MM.1S (cell line): ENCODE measurements around the gene DSE.

Experiments
- DNase-seq: peaks from one replicate; pipeline ENCODE4 v3.0.0-alpha.2; 2015
- H2AFZ ChIP-seq: fragments of 300-600 bp; sonication (generic); 2 replicates; pipeline ENCODE4 v1.6.0; 2016; ENCODE audit warnings: antibody characterized with exemption, low read length
- H3F3A ChIP-seq: fragments of 300-600 bp; sonication (generic); 2 replicates; pipeline ENCODE4 v1.6.1; 2016; ENCODE audit warnings: mild to moderate bottlenecking, antibody characterized with exemption, low read length, moderate library complexity, mixed read lengths; ENCODE audit not compliant: insufficient read depth
- H3K27ac ChIP-seq: fragments of 300-600 bp; sonication (generic); 2 replicates; pipeline ENCODE4 v1.5.1; 2016; ENCODE audit warnings: mild to moderate bottlenecking, low read length
- H3K27me3 ChIP-seq: fragments of 300-600 bp; sonication (generic); replicated peaks from 2 replicates; pipeline ENCODE4 v1.6.0; 2016; ENCODE audit warnings: low read length; ENCODE audit not compliant: insufficient read depth
- H3K36me3 ChIP-seq: fragments of 300-600 bp; sonication (generic); replicated peaks from 2 replicates; pipeline ENCODE4 v1.6.1; 2016; ENCODE audit warnings: mild to moderate bottlenecking, low read length, mixed read lengths; ENCODE audit not compliant: insufficient read depth
- H3K4me1 ChIP-seq: fragments of 300-600 bp; sonication (generic); 2 replicates; pipeline ENCODE4 v1.6.1; 2016; ENCODE audit warnings: low read length, mixed read lengths
- H3K4me2 ChIP-seq: fragments of 300-600 bp; sonication (generic); 2 replicates; pipeline ENCODE4 v1.6.0; 2016; ENCODE audit warnings: low read depth, low read length
- H3K4me3 ChIP-seq: fragments of 300-600 bp; sonication (generic); 2 replicates; pipeline ENCODE4 v1.5.1; 2016; ENCODE audit warnings: low read length, mixed read lengths
- H3K79me2 ChIP-seq: fragments of 300-600 bp; sonication (generic); 2 replicates; pipeline ENCODE4 v1.6.1; 2016; ENCODE audit warnings: mixed run types, low read length, mixed read lengths
- H3K9ac ChIP-seq: fragments of 300-600 bp; sonication (generic); 2 replicates; pipeline ENCODE4 v1.6.1; 2016; ENCODE audit warnings: low read length, mixed read lengths
- H3K9me2 ChIP-seq: fragments of 300-600 bp; sonication (generic); replicated peaks from 2 replicates; pipeline ENCODE4 v1.6.1; 2016; ENCODE audit warnings: mild to moderate bottlenecking, low read length, mixed read lengths; ENCODE audit not compliant: insufficient read depth
- H3K9me3 ChIP-seq: fragments of 300-600 bp; sonication (generic); replicated peaks from 2 replicates; pipeline ENCODE4 v1.6.1; 2016; ENCODE audit warnings: mild to moderate bottlenecking, low read length, mixed read lengths; ENCODE audit not compliant: insufficient read depth
- H4K20me1 ChIP-seq: fragments of 300-600 bp; sonication (generic); 2 replicates; pipeline ENCODE4 v1.6.1; 2016; ENCODE audit warnings: mild to moderate bottlenecking, low read length, moderate library complexity, mixed read lengths; ENCODE audit not compliant: insufficient read depth
- EZH2 ChIP-seq: fragments of 300-600 bp; sonication (generic); optimal IDR thresholded peaks from 2 replicates; pipeline ENCODE3; 2017; ENCODE audit warnings: low read depth, mild to moderate bottlenecking, antibody characterized with exemption, low read length, mixed read lengths
- EZH2phosphoT487 ChIP-seq: fragments of 300-600 bp; sonication (generic); IDR thresholded peaks from 2 replicates; pipeline ENCODE4 v1.6.1; 2018; ENCODE audit warnings: antibody characterized with exemption, low read length
- TF ChIP-seq, protein P1 (sequence below): fragments of 300-600 bp; sonication (generic); IDR thresholded peaks from 2 replicates; pipeline ENCODE4 v1.5.1; 2016; ENCODE audit warnings: antibody characterized with exemption, low read length, mixed read lengths

DSE gene

DNA sequence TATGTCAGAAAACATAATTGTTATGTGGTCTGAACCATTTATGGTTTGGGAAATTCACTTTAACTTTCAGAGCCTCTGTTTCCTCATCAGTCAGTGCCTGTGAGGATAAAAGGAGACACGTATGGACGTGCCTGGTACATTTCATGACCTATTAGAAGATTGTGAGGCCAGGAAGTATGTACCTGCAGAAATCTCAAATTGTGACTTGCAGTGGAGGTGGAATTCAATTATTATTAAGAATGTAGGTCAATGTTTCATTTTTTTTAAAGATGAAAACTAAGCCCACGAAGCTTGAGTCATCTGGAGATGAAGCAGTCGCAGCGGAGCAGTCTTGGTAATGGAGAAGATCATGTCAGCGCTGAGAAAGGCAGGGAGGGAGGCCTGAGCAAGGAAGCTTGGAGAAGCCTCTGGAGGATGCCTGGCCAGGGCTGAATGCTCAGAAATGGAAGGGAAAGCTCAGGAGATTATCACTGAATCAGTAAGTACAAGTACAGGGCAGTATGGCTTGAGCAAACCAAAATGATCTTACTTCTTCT lies 3.9 kb upstream of the DSE start:
- Histone ChIP-seq H3K9me2 (no peaks in the 10 kb centered on the region), H3K27ac (no peak overlapping the region), H3K27me3 (peaks cover 6% of the 10 kb centered on the region; the same call in 1 of the 2 replicates), H3F3A (peaks cover 19% of the 10 kb centered on the region), H4K20me1 (no peaks in the 10 kb centered on the region), H3K9ac (no peak overlapping the region), H3K4me1 (peaks cover 13% of the 10 kb centered on the region), H3K79me2 (no peaks in the 10 kb centered on the region), H3K4me3 (no peak overlapping the region), H2AFZ (no peak overlapping the region), H3K4me2 (no peak overlapping the region), H3K36me3 (no peaks in the 10 kb centered on the region), H3K9me3 (no peaks in the 10 kb centered on the region)
- no peak for DNase-seq
- TF ChIP-seq EZH2 (no peak), EZH2phosphoT487 (no peak)
- TF ChIP-seq, protein P1, sequence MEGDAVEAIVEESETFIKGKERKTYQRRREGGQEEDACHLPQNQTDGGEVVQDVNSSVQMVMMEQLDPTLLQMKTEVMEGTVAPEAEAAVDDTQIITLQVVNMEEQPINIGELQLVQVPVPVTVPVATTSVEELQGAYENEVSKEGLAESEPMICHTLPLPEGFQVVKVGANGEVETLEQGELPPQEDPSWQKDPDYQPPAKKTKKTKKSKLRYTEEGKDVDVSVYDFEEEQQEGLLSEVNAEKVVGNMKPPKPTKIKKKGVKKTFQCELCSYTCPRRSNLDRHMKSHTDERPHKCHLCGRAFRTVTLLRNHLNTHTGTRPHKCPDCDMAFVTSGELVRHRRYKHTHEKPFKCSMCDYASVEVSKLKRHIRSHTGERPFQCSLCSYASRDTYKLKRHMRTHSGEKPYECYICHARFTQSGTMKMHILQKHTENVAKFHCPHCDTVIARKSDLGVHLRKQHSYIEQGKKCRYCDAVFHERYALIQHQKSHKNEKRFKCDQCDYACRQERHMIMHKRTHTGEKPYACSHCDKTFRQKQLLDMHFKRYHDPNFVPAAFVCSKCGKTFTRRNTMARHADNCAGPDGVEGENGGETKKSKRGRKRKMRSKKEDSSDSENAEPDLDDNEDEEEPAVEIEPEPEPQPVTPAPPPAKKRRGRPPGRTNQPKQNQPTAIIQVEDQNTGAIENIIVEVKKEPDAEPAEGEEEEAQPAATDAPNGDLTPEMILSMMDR = no peak

DNA sequence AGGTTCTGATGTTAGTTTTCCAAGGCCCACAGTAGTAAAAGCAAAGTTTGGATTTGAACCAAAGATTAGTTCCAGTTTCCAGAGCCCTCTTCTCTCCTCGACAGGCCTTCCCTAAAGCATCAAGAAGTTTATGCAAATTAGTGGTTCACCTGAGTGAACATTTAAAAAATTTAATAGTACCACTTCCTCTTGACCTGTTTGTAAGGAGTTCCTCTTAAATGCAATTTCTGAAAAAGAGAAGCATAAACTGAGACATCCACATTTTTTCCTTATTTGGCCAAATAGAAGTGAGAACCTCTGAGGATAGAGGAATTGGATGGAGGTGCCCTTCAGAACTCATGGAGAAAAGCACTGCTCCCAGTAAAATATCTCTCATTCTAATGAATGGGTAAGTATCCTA lies 1.2 kb upstream of the DSE start:
- Histone ChIP-seq H3K4me1 (peaks cover 13% of the 10 kb centered on the region), H3K9me2 (no peaks in the 10 kb centered on the region), H3K9me3 (no peaks in the 10 kb centered on the region), H3K27me3 (peaks cover 10% of the 10 kb centered on the region; the same call in 1 of the 2 replicates), H2AFZ (no peak overlapping the region), H3F3A (peaks cover 20% of the 10 kb centered on the region), H3K4me2 (peak overlapping the region; percentile 93; the same call in 1 of the 2 replicates), H3K9ac (no peak overlapping the region), H4K20me1 (no peaks in the 10 kb centered on the region), H3K27ac (no peak overlapping the region), H3K4me3 (no peak overlapping the region), H3K36me3 (no peaks in the 10 kb centered on the region), H3K79me2 (no peaks in the 10 kb centered on the region)
- TF ChIP-seq, protein P1 = no peak
- TF ChIP-seq EZH2phosphoT487 = no peak
- TF ChIP-seq EZH2 = no peak
- DNase-seq = peak; percentile 26

DNA sequence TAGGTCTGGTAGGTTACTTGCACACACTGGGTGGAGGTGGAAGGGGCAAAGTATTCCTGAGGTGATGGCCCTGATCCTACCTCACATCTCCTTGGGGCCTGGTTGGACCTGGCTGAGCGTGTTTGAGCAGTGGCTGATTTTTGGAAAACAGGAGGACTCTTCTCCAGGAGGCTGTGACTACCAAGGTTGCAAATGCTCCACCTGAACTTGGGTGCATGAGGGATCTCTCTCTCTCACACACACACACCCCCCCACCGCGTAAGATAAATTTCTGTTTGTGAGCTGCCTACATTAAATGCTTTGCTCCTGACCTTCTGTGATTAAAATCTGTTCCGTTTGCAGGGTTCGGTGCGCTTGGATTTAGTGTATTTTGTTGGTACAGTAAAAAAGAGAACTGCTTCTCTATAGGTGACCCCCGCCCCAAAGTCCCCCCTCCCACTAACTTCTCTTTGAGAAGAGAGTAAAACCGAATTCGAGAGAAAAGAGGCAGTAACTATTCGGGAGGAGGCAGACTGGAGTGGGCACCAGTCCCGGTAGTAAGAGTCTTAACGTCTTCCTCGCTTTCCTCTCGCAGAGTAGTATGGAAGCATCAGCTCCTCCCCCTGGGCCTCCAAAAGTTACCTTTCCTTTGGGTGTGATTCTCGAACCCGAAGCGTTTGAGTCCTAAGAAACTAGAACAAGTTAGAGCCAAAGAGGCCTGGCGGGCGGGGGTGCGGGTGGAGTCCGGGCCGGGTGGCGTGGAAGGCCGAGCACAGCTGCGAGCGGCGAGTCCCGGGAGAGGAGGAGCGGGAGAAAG lies 585 bp upstream of the DSE start:
- Histone ChIP-seq H3K79me2 (no peaks in the 10 kb centered on the region), H2AFZ (peak overlapping the region; percentile 84), H3K27me3 (peaks cover 10% of the 10 kb centered on the region; the same call in 1 of the 2 replicates), H4K20me1 (no peaks in the 10 kb centered on the region), H3K27ac (no peak overlapping the region), H3K9ac (no peak overlapping the region; the same call in 1 of the 2 replicates), H3K9me2 (no peaks in the 10 kb centered on the region), H3K4me3 (peak overlapping the region; percentile 65), H3F3A (peaks cover 20% of the 10 kb centered on the region), H3K4me2 (peak overlapping the region; percentile 93), H3K9me3 (no peaks in the 10 kb centered on the region), H3K4me1 (peaks cover 13% of the 10 kb centered on the region), H3K36me3 (no peaks in the 10 kb centered on the region)
- TF ChIP-seq EZH2 (no peak), EZH2phosphoT487 (no peak)
- TF ChIP-seq, protein P1 = no peak
- DNase-seq = no peak
